HG03108 (cell line): ENCODE results near the gene KDELR1.
"Not testable (repeated sequence)": the region's sequence is repeated elsewhere in the genome, so short reads cannot be mapped to it uniquely, and the experiment has no call there.

ENCODE experiments used
- ATAC-seq: cut with Tn5 transposase; IDR thresholded peaks from one replicate; pipeline ENCODE4 v1.9.1; 2021; ENCODE audit warnings: moderate library complexity; ENCODE audit not compliant: unreplicated experiment

Gene KDELR1

DNA sequence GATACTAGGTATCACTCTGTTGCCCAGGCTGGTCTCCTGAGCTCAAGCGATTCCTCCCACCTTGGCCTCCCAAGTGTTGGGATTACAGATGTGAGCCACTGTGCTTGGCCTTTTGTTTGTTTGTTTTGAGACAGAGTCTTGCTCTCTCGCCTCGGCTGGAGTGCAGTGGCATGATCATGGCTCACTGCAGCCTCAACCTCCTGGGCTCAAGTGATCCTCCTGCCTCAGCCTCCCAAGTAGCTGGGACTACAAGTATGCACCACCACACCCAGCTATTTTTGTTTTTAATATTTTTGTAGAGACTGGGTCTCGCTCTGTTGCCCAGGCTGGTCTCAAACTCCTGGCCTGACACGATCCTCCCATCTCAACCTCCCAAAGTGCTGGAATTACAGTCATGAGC lies 19.6 kb downstream of the KDELR1 start:
- ATAC-seq, result not testable (repeated sequence)

GRCh38 chr19:48371367-48371766 lies 20.0 kb downstream of the KDELR1 start:
- no peak for ATAC-seq

- ATAC-seq, result no peak
These were observed 20.4 kb downstream of the KDELR1 start for GRCh38 chr19:48370955-48371354.

GRCh38 chr19:48368936-48369335 lies 22.4 kb downstream of the KDELR1 start:
- ATAC-seq, result no peak

DNA sequence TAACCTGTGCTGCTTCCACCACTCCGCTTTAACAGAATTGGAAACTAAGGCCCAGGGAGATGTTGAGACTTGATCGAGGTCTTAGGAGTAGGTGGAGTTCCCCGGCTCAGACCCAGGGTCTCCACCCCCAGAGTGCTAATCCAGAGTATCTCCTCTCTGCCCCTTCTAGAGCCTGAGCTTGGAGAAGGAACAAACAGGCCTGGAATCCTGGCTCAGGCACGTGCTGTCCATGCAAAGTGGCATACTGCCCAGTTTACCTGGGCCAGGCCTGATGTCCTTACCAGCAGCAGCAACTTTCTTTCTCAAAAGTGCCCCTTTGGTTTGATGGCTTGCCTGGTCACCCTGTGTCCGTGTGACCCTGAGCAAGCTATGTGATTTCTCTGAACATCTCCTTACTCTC lies 23.5 kb downstream of the KDELR1 start:
- no peak for ATAC-seq

GRCh38 chr19:48365602-48366001 lies 25.7 kb downstream of the KDELR1 start:
- ATAC-seq, result no peak

- no peak for ATAC-seq
These were observed 26.6 kb downstream of the KDELR1 start for GRCh38 chr19:48364598-48365348.

DNA sequence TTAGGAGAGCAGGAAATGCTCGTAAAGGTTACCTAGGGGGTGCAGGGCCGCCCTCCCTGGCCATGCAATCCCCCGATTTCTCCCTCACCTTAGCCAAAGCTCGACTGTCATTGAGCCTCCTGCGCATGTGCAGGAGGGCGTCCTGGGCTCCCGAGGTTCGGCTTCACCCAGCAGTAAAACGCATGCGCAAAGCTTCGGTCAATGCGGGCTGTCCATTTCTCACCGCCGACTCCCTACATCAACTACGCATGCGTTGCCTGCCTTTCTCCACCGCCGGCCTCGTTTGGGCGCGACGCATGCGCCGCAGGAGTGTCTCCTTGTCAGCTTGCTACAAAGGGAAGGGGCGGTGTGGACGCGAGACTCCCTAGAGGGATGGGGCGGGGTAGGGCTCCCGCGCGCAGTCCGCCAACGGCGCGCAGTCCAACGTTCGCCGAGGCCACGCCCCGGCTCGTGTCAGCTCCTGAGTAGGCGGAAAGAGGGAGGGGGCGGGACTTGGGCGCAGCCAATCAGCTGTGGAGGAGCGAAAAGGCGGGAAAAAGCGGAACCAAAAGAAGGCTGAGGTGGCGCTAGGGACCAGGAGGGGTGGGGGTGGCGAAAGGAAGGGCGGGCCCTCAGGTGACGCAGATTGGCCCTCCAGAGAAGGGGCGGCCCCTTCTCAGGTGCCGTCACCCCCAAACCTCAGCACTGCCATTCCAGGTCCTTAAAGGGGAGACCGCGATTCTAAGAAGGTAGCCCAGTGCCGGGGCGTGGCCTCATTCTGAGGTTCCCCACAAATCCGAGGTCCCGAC lies 27.3 kb downstream of the KDELR1 start, which contains the start of the genes SYNGR4 and TMEM143:
Gene SYNGR4, plus strand, starts transcription at position 558 of the 788 bp plus-strand sequence. CDS start 1,476 bp downstream, outside the sequence.
Gene TMEM143, minus strand, starts transcription at position 131 of the 788 bp plus-strand sequence. Its CDS starts 20 bp downstream, at position 111.
- peak; percentile 84 for ATAC-seq

- ATAC-seq, result no peak
These were observed 27.9 kb downstream of the KDELR1 start for GRCh38 chr19:48363500-48363809.

GRCh38 chr19:48362716-48363499 lies 28.4 kb downstream of the KDELR1 start:
- ATAC-seq, result peak; percentile 45

DNA sequence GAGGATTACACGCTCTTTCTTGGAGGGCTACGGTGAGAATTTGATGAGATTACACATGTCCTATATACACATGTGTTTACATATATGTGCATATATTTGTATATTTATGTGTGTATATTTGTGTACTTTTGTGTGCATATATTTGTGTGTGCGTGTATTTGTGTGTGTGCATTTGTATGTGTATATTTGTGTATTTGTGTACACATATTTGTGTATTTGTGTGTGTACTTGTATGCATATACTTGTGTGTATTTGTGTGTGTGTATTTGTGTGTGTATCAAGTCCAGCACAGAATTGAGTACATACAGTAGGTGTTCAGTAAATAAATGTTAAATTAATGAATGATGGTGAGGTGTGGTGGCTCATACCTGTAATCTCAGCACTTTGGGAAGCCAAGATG lies 29.4 kb downstream of the KDELR1 start:
- ATAC-seq, result no peak

DNA sequence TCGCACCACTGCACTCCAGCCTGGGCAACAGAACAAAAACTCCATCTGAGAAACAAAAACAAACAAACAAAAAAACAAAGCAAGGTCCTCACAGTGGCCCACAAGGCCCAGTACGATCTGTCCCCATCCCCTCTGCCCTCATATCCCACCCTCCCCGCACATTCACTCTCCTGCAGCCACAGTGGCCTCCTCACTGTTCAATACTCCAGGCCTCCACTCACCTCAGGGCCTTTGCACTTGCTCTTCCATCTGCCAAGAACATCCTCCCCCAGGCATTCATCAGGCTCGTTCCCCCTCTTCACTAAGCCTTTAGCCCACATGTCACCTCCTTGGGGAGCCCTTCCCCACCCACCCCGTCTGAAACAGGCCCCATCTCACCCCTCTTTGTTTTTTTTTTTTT lies 32.2 kb downstream of the KDELR1 start:
- ATAC-seq, result no peak

DNA sequence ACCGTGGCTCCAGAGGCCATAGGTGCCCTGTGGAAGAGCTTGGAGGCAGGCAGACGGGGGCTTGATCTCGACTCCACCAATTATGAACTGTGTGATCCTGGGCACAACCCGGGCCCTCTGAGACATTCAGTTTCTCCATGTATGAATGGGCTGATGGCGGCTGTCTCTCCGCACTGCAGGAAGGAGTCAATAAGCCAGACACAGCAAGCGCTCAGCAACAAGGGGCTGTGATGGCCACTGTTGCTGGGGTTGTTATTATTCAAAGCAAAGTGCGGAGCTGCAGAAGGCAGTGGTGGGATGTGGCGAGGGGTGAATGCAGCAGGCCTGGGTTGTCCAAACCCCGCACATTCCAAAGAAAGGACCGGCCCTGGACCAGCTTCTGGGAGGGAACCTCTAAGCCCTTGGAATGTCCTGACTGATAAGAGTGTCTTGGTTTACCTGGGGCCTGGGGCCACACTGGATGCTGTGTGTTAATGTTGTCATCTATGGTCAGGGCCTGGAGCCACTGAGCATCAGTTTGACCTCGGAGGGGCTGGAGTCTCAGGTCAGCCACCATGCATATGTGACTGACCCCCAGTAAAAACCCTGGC lies 35.9 kb downstream of the KDELR1 start:
- ATAC-seq, result no peak

GRCh38 chr19:48354332-48354992 lies 36.9 kb downstream of the KDELR1 start:
- ATAC-seq, result no peak

DNA sequence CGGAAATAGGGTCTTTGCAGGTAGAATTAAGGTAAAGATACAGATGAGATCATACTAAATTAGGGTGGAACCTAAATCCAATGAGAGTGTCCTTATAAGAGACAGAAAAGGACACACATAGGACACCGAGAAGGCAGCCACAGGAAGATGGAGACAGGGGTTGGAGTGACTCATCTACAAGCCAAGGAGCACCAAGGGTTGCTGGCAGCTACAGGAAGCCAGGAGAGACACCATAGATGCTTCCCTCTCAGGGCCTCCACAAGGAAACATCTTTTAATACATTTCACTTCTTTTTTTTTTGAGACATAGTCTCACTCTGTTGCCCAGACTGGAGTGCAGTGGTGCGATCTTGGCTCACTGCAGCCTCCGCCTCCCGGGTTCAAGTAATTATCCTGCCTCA lies 37.7 kb downstream of the KDELR1 start:
- ATAC-seq, result no peak

DNA sequence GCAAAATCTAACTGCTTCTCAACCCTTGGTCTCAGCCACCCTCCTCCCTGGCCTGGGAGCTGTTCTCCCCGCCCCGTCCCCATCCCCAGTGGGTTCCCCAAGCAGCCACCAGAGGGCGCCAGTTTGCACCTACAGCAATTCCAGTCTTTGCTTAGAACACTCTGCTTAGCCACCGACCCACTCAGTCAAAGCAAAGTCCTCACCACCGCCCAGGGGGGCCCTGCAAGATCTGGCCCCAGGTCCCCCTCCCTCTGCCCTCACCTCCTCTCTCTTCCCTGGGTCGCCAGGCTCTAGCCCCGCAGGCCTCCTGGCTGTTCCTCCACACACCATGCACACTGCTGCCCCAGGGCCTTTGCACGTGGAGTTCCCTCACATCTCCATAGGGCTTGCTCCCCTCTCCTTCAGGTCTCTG lies 40.0 kb downstream of the KDELR1 start:
- no peak for ATAC-seq

DNA sequence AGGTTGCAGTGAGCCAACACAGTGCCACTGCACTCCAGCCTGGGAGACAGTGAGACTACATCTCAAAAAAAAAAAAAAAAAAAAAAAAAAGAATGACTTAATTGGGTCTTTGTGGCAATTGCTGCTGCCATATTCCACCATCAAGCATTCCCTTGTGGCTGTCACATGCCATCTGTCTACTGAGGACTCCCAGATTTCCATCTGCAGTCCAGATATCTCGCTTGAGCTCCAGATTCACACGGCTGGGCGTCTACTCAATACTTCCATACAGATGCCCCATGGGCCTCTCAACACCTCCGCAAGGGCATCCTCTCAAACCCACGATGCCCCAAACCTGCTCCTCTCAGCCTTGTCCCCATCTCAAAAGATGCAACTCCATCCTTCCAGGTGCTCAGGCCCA lies 40.5 kb downstream of the KDELR1 start:
- ATAC-seq, result no peak

- no peak for ATAC-seq
These were observed 42.6 kb downstream of the KDELR1 start for GRCh38 chr19:48348737-48349136.

DNA sequence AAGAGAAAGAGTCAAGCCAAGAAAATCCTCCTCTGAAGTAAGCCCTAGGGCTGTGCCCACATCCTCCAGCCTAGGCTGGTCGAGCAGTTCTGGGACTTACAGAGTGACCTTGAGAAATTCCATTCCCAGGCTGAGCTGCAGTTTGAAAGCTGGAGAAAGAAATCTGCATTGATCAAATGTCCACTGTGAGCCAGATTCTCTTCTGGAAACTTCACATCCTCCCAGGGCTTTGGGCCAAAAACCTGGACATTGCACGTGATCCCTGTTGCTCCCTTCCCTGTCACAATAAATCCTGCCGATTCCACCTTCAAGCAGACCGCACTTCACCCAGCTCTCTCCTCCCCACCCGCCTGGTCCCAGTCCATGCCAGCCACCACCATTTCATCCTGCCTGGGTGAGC lies 43.3 kb downstream of the KDELR1 start:
- no peak for ATAC-seq

DNA sequence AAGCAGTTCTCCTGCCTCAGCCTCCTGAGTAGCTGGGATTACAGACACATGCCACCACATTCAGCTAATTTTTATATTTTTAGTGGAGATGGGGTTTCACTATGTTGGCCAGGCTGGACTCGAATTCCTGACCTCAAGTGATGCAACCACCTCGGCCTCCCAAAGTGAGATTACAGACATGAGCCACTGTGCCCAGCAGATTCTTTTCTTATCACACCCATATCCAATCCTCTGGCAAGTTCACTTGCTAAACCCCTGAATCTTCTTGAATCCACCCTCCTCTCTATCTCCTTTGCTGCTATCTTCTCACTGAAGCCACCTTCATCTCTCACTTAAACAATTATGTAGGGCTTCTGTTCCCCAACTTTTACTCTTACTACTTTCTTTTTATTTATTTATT lies 45.2 kb downstream of the KDELR1 start:
- ATAC-seq, result no peak

DNA sequence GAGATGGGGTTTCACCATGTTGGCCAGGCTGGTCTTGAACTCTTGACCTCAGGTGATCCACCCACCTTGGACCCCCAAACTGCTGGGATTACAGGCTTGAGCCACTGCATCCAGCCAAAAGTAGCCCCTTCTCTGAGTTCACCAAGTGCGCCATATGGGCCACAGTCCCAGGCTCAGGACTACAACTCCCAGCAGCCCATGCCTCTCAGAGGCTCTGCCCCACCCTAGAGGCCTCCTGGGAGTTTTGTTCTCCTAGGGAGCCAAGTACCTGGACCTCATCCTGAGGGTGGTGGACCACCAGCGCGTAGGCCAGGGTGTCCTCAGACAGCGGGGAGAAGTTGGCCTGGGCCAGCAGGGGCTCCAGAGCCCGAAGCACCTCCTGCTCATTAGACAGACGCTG lies 46.5 kb downstream of the KDELR1 start:
- ATAC-seq, result no peak
